Keratinocyte (primary cell): Measurements from ENCODE around the gene BEST3. TPM values are rescaled to one million over a fixed set of nuclear protein-coding genes. Genes with fewer than 3 reads are reported as not detected.

Source experiments
- polyA plus RNA-seq, 5 experiments: library from polyadenylated mRNA; depleted of rRNA in 3 of 5; stranded (reverse) in 3 of 5; stranded (forward) in 1 of 5; unstranded in 1 of 5; fragments of >200 nt; gene quantifications; 1 replicate in 1 of 5; 2 replicates in 3 of 5; 3 replicates in 1 of 5; pipeline versions ENCODE4 v1.2.1 to v1.2.3, GENCODE V29; 2011 to 2012; ENCODE audit warnings: missing spikeins in 2 of 5, low read depth in 1 of 5, low replicate concordance in 1 of 5

BEST3 gene
- polyA plus RNA-seq, 1 donor (not counting 4 experiments of a cell fraction or from before 2014, with no cell fraction given) = 0.07 TPM

Other genes starting within 250 kb of the BEST3 start
- gene FRS2, start 228.9 kb downstream of the BEST3 start, polyA plus RNA-seq = 23.1 to 28.6 TPM (median 24.3 TPM) in 3 replicates
- gene CCT2, start 113.8 kb downstream of the BEST3 start, polyA plus RNA-seq = 258 to 365 TPM (median 302 TPM) in 3 replicates
- gene LRRC10, start 88.4 kb downstream of the BEST3 start, polyA plus RNA-seq = not detected in 3 replicates
- gene RAB3IP, start 39.6 kb upstream of the BEST3 start, polyA plus RNA-seq = 9.6 to 30.6 TPM (median 23.6 TPM) in 3 replicates
- gene MYRFL, start 125.9 kb upstream of the BEST3 start, polyA plus RNA-seq = 0.15 to 0.94 TPM (median 0.39 TPM) in 3 replicates